HG03280 (cell line): ENCODE measurements around the gene RAP1GAP2.
"Not testable (repeated sequence)": the region's sequence is repeated elsewhere in the genome, so short reads cannot be mapped to it uniquely, and the experiment has no call there.

Source experiments
- ATAC-seq: cut with Tn5 transposase; IDR thresholded peaks from one replicate; pipeline ENCODE4 v1.9.1; 2021; ENCODE audit warnings: mild to moderate bottlenecking, moderate library complexity; ENCODE audit not compliant: unreplicated experiment

RAP1GAP2 gene

GRCh38 chr17:2989855-2990254 lies 193.6 kb downstream of the RAP1GAP2 start:
- ATAC-seq, result no peak

- no peak for ATAC-seq
Observed at GRCh38 chr17:2990396-2990795, 194.2 kb downstream of the RAP1GAP2 start.

DNA sequence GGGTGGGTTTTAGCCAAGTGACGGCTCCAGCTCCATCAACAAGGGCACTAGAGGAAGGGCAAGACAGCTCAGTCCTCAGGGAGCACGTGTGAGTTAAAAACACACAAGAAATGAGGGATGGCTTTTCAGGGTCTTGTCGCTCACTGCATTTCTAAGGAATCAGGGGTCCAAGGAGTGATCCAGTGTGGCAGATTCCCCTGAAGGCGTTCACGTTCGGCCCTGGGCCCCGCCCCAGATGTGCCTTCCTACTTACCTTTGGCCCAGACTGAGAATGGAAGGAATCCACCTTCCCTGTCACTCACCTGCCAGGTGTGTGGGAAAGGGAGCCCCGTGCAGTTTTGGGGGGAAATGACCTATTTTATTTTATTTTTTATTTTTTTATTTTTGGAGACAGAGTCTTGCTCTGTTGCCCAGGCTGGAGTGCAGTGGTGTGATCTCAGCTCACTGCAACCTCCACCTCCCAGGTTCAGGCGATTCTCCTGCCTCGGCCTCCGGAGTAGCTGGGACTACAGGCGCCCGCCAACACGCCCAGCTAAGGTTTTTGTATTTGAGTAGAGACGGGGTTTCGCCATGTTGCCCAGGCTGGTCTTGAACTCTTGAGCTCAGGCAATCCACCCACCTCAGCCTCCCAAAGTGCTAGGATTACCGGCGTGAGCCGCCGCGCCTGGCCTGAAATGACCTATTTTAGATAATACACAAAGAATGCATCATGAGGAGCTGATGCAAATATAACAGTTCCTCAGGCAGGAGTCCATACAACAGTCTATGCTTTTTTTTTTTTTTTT lies 195.3 kb downstream of the RAP1GAP2 start:
- ATAC-seq, result not testable (repeated sequence)

GRCh38 chr17:2994441-2994840 lies 198.2 kb downstream of the RAP1GAP2 start:
- ATAC-seq, result no peak

DNA sequence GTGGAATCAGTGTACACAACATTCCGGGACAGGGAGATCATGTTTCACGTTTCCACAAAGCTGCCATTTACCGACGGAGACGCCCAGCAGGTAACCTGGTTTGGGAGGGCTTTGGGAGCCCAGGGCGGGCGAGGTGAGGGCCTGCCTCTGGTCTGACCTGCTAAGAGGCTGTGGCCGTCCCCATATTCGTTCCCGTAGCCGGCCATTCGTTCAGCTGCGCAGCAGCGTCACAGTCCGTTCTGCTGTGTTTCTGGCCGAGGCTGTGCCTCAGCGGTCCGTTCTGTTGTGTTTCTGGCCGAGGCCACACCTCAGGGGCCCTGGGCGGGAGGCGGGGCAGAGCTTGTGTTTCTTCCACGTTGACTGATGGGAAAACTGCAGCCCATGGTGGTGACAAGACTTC lies 199.1 kb downstream of the RAP1GAP2 start:
- ATAC-seq, result no peak

- ATAC-seq, result no peak
Observed at GRCh38 chr17:2995886-2996809, 199.9 kb downstream of the RAP1GAP2 start.

GRCh38 chr17:2996810-2997670 lies 200.8 kb downstream of the RAP1GAP2 start:
- ATAC-seq, result no peak

DNA sequence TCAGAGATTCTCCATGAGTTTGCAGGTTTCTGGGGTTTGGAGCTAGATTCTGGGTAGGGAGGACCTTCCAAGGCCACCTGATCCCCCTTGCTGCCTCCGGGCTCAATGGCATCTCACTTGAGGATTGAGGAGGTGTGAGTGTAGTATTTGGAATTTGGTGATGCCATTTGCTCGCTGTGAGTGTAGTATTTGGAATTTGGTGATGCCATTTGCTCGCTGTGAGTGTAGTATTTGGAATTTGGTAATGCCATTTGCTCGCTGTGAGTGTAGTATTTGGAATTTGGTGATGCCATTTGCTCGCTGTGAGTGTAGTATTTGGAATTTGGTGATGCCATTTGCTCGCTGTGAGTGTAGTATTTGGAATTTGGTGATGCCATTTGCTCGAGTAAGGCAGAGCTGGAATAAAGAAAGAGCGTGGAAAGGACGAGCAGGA lies 202.2 kb downstream of the RAP1GAP2 start:
- ATAC-seq, result not testable (repeated sequence)

- peak; percentile 73 for ATAC-seq
Observed at GRCh38 chr17:3002538-3003295, 206.5 kb downstream of the RAP1GAP2 start.

GRCh38 chr17:3003296-3004149 lies 207.3 kb downstream of the RAP1GAP2 start:
- no peak for ATAC-seq

DNA sequence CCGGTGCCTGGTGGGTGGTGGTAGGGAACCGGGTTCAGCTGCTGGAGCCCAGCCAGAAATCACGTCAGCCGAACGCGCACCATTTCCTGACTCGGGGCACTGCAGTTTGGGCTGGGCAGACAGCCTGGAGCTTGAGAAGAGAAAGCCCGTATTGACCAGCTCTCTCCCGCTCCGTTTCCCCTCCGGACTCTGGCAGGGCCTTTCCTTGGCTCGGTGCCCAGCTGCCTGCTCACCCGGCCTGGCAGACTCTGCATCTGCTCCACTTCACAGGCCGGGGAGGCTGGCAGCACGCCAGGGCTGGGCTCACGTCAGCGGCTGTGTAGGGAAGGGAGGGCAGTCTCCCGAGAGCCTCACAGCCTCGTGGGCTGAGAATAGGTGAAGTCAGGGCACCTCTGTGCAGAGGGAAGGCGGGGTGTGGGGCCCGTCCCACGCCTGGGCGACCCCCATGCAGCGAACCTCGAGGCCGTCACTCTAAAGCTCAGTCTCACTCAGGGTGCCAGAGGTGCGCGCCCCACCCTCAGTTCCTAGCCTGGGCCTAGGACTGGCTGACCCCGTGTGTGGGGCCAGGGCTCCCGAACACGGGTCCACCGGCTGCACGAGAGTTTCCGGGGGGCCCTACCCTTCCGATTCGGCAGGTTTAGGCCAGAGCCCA lies 208.0 kb downstream of the RAP1GAP2 start:
- no peak for ATAC-seq

DNA sequence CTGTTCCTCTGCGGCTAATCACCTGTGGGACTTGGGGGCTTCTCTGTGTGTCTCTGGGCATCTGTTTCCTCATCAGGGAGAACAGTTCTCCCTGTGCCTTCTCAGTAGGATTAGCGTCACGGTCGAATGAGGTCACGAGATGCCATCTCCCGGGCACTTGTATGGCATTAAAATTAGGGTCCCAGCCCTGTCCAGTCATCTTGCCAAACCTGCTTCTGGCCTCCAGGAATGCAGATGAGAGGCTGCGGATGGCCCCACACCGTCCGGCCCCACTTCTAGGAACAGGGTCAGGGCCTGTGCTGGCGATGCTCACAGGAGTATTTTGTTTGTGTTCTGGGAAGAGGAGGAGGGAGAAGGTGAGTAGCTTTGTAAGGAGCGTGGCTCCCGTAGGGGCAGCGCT lies 208.7 kb downstream of the RAP1GAP2 start:
- no peak for ATAC-seq

- no peak for ATAC-seq
Observed at GRCh38 chr17:3005696-3006095, 209.5 kb downstream of the RAP1GAP2 start.

GRCh38 chr17:3006801-3007200 lies 210.6 kb downstream of the RAP1GAP2 start:
- no peak for ATAC-seq

GRCh38 chr17:3007651-3008121 lies 211.4 kb downstream of the RAP1GAP2 start:
- ATAC-seq, result no peak

GRCh38 chr17:3008336-3009288 lies 212.4 kb downstream of the RAP1GAP2 start:
- no peak for ATAC-seq

DNA sequence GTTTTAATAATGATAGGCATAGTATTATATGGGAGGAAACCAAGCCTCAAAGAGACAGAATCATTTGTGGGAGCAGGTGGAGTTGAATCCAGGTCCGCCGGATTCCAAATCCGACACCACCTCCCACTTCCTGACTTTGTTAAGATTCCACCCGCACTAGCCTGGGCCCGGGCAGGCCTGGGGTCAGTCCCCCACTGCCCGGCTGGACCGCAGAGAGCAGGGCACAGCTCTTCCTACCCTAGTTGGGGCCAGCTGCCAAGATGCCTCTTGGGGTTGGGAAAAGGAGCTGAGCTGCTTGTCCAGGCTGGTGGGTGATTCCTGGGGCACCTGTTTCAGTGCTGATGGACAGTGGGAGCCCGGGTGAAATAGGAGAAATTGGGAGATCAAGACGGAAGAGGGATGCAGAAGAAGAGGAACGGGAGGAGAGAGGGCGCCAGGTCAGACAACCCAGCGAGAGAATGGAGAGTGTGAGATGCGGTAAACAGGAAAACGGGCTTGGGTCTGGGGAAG lies 213.2 kb downstream of the RAP1GAP2 start:
- ATAC-seq, result no peak
